Keratinocyte (primary cell): Measurements from ENCODE around the gene DEGS1. TPM values are rescaled to one million over a fixed set of nuclear protein-coding genes. Genes with fewer than 3 reads are reported as not detected.

Experiments
- DNase-seq: peaks from one replicate; pipeline ENCODE4 v3.0.0-alpha.2; 2011; ENCODE audit warnings: low read depth, missing footprints, low spot score
- FAIRE-seq: peaks from 2 replicates; lab custom pipeline; 2011; peaks lifted over from hg19 to GRCh38; lab: Jason Lieb, UNC
- H2AFZ ChIP-seq: 2 replicates; pipeline ENCODE4 v1.6.0; 2012; ENCODE audit warnings: low read length, control low read depth, inconsistent platforms; ENCODE audit not compliant: control insufficient read depth
- H3K27ac ChIP-seq: 2 replicates; pipeline ENCODE4 v1.5.1; 2011; ENCODE audit warnings: low read length; ENCODE audit not compliant: control insufficient read depth, insufficient read depth
- H3K27me3 ChIP-seq: 3 replicates; pipeline ENCODE4 v1.6.0; 2011; ENCODE audit warnings: low read length; ENCODE audit not compliant: control insufficient read depth, insufficient read depth; ENCODE audit errors: extremely low read depth
- H3K36me3 ChIP-seq, 2 experiments: 2 replicates in 1 of 2; 3 replicates in 1 of 2; pipeline ENCODE4 v1.5.1; 2011; ENCODE audit warnings: low read length in 2 of 2, mild to moderate bottlenecking in 1 of 2; ENCODE audit not compliant: control insufficient read depth in 2 of 2, insufficient read depth in 2 of 2; ENCODE audit errors: extremely low read depth in 1 of 2
- H3K4me1 ChIP-seq: 3 replicates; pipeline ENCODE4 v1.5.1; 2011; ENCODE audit warnings: low read length; ENCODE audit not compliant: control insufficient read depth, insufficient read depth; ENCODE audit errors: extremely low read depth
- H3K4me2 ChIP-seq: 3 replicates; pipeline ENCODE4 v1.6.0; 2011; ENCODE audit warnings: low read depth, low read length; ENCODE audit not compliant: control insufficient read depth, insufficient read depth; ENCODE audit errors: extremely low read depth
- H3K4me3 ChIP-seq, 3 experiments: fragments of 200-600 bp in 1 of 3; sonication (generic) in 1 of 3; 2 replicates in 2 of 3; 3 replicates in 1 of 3; pipeline ENCODE4 v1.5.1; 2011 to 2016; ENCODE audit warnings: low read length in 3 of 3, mild to moderate bottlenecking in 3 of 3, control low read depth in 2 of 3, inconsistent platforms in 1 of 3, low read depth in 1 of 3, mixed read lengths in 1 of 3, mixed run types in 1 of 3, moderate library complexity in 1 of 3; ENCODE audit not compliant: control insufficient read depth in 2 of 3, insufficient read depth in 2 of 3; ENCODE audit errors: extremely low read depth in 1 of 3
- H3K79me2 ChIP-seq: 2 replicates; pipeline ENCODE4 v1.6.0; 2012; ENCODE audit warnings: low read length; ENCODE audit not compliant: control insufficient read depth, insufficient read depth
- H3K9ac ChIP-seq: 3 replicates; pipeline ENCODE4 v1.6.0; 2011; ENCODE audit warnings: low read length; ENCODE audit not compliant: control insufficient read depth, insufficient read depth; ENCODE audit errors: extremely low read depth
- H3K9me1 ChIP-seq: 3 replicates; pipeline ENCODE4 v1.6.0; 2011; ENCODE audit warnings: low read length; ENCODE audit not compliant: control insufficient read depth, insufficient read depth; ENCODE audit errors: extremely low read depth
- H3K9me3 ChIP-seq: 2 replicates; pipeline ENCODE4 v1.5.1; 2012; ENCODE audit warnings: low read depth, low read length; ENCODE audit not compliant: control insufficient read depth
- H4K20me1 ChIP-seq: 3 replicates; pipeline ENCODE4 v1.6.0; 2011; ENCODE audit warnings: low read length; ENCODE audit not compliant: control insufficient read depth, insufficient read depth; ENCODE audit errors: extremely low read depth
- EZH2 ChIP-seq: IDR thresholded peaks from one replicate; pipeline ENCODE4 v1.6.1; 2012; ENCODE audit warnings: inconsistent platforms, mild to moderate bottlenecking, low read length, moderate library complexity
- dilution Hi-C: fragments of 300-500 bp; cut with MboI; formaldehyde crosslinking; loops from one replicate; pipeline ENCODE4 v1.7.0; 2020; ENCODE audit warnings: low sequenced_read_pairs; ENCODE audit not compliant: extremely low pct_ligation_motif_present
- polyA plus RNA-seq, 5 experiments: library from polyadenylated mRNA; depleted of rRNA in 3 of 5; stranded (reverse) in 3 of 5; stranded (forward) in 1 of 5; unstranded in 1 of 5; fragments of >200 nt; gene quantifications; 1 replicate in 1 of 5; 2 replicates in 3 of 5; 3 replicates in 1 of 5; pipeline versions ENCODE4 v1.2.1 to v1.2.3, GENCODE V29; 2011 to 2012; ENCODE audit warnings: missing spikeins in 2 of 5, low read depth in 1 of 5, low replicate concordance in 1 of 5
- TF ChIP-seq, protein P1 (sequence below), 3 experiments: IDR thresholded peaks in 1 of 3; conservative IDR thresholded peaks in 1 of 3; optimal IDR thresholded peaks in 1 of 3; 2 replicates in 2 of 3; 3 replicates in 1 of 3; pipeline versions ENCODE3 to v1.5.1; 2011; ENCODE audit warnings: low read length in 3 of 3, mild to moderate bottlenecking in 3 of 3, moderate library complexity in 2 of 3, control low read depth in 1 of 3, inconsistent platforms in 1 of 3; ENCODE audit not compliant: insufficient read depth in 2 of 3; ENCODE audit errors: extremely low read depth in 1 of 3

DEGS1 gene
- polyA plus RNA-seq, 1 donor (not counting 4 experiments of a cell fraction or from before 2014, with no cell fraction given) = 314 TPM

DNA sequence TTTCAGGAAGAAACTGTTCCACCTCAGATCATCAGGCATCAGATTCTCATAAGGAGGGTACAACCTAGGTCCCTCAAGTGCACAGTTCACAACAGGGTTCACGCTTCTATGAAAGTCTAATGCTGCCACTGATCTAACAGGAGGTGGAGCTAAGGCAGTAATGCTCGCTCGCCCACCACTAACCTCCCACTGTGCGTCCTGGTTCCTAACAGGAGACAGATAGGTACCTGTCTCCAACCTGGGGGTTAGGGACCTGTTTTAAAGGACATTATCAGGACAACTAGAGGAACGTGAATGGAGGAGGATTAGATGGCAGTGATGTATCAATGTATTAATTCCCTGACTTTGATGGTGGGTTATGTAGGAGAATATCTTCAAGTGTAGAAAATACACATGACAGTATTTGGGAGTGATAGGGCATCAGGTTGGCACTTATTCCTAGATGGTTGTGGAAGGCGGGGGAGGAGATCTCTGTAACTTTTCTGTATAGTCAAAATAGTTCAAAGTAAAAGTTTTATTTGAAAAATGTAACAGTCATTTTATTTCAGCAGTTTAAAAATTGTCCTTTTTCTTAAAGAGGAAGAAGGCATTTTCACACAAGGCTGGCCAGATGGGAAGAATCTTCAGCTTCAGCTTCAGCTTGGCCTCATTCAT, 43.9 kb downstream of the DEGS1 start:
- Histone ChIP-seq H3K36me3 (peaks cover 8 to 10% of the 10 kb centered on the region in 2 experiments), H2AFZ (no peak overlapping the region), H4K20me1 (no peaks in the 10 kb centered on the region), H3K4me2 (no peak overlapping the region), H3K79me2 (no peaks in the 10 kb centered on the region), H3K27me3 (no peaks in the 10 kb centered on the region), H3K9ac (no peak overlapping the region), H3K4me3 (no peak overlapping the region), H3K4me1 (peaks cover 6% of the 10 kb centered on the region), H3K27ac (no peak overlapping the region), H3K9me3 (no peaks in the 10 kb centered on the region), H3K9me1 (no peaks in the 10 kb centered on the region)
- FAIRE-seq = no peak
- DNase-seq = no peak
- TF ChIP-seq EZH2 = no peak
- TF ChIP-seq, protein P1, sequence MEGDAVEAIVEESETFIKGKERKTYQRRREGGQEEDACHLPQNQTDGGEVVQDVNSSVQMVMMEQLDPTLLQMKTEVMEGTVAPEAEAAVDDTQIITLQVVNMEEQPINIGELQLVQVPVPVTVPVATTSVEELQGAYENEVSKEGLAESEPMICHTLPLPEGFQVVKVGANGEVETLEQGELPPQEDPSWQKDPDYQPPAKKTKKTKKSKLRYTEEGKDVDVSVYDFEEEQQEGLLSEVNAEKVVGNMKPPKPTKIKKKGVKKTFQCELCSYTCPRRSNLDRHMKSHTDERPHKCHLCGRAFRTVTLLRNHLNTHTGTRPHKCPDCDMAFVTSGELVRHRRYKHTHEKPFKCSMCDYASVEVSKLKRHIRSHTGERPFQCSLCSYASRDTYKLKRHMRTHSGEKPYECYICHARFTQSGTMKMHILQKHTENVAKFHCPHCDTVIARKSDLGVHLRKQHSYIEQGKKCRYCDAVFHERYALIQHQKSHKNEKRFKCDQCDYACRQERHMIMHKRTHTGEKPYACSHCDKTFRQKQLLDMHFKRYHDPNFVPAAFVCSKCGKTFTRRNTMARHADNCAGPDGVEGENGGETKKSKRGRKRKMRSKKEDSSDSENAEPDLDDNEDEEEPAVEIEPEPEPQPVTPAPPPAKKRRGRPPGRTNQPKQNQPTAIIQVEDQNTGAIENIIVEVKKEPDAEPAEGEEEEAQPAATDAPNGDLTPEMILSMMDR (optimal IDR thresholded peaks at IDR 0.05 in 1 of 3, IDR thresholded peaks at IDR 0.05 in 1 of 3, conservative IDR thresholded peaks at IDR 0.05 in 1 of 3; ENCODE audit: extremely low read depth in 1 of 3, insufficient read depth in 2 of 3, low read length in 3 of 3) = no peak
- dilution Hi-C loops = no loop called here

DNA sequence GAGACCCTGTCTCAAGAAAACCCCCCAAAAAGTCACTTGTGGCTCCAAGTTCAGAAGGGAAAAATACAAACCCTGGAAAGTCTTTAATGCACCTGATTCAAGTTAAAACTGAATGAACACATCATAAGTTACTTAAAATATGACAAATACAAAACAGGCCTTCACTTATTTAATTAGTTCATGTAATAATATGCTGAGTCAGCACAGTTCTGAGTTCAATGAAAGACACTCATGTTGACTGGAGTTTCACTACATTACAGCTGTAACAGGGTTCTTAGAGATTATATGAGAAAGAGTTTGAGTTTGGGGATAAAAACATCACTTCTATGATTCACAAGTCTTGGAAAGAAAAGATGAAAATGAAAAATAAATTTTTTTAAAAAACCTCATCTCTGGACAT, 51.0 kb downstream of the DEGS1 start:
- H3K9me1 ChIP-seq = no peaks in the 10 kb centered on the region
- H3K4me2 ChIP-seq = no peak overlapping the region
- H4K20me1 ChIP-seq = no peaks in the 10 kb centered on the region
- H3K27me3 ChIP-seq = no peaks in the 10 kb centered on the region
- H2AFZ ChIP-seq = no peak overlapping the region
- H3K4me3 ChIP-seq = no peak overlapping the region
- TF ChIP-seq, protein P1 (optimal IDR thresholded peaks at IDR 0.05 in 1 of 3, IDR thresholded peaks at IDR 0.05 in 1 of 3, conservative IDR thresholded peaks at IDR 0.05 in 1 of 3; ENCODE audit: extremely low read depth in 1 of 3, insufficient read depth in 2 of 3, low read length in 3 of 3) = no peak
- TF ChIP-seq EZH2 = no peak
- dilution Hi-C loops = no loop called here
- no peak overlapping the region for H3K27ac ChIP-seq
- DNase-seq (no peak), FAIRE-seq (no peak)
- peaks cover 3 to 13% of the 10 kb centered on the region in 2 experiments for H3K36me3 ChIP-seq
- H3K4me1 ChIP-seq = no peaks in the 10 kb centered on the region
- no peaks in the 10 kb centered on the region for H3K9me3 ChIP-seq
- no peak overlapping the region for H3K9ac ChIP-seq
- no peaks in the 10 kb centered on the region for H3K79me2 ChIP-seq
